Right ventricle myocardium inferior (tissue), 1 donor: Measurements from ENCODE around the gene PPP1CB. TPM values are rescaled to one million over a fixed set of nuclear protein-coding genes. Genes with fewer than 3 reads are reported as not detected.

Experiments used
- ATAC-seq: fragments of 200-7000 bp; cut with Tn5 transposase; one replicate; pipeline ENCODE4 v1.9.1; 2020; ENCODE audit warnings: mild to moderate bottlenecking, moderate library complexity
- DNase-seq: peaks from one replicate; pipeline ENCODE4 v3.0.0; 2021; ENCODE audit errors: missing footprints
- intact Hi-C: fragments of 100-400 bp; cut with DNase I; formaldehyde crosslinking; loops from one replicate; pipeline ENCODE4 v1.11.0; 2022
- total RNA-seq: library from RNA; stranded (reverse); fragmentation: NEBNext Ultra II Directional; extraction: Animal tissue kit (Norgen Biotek cat#: 25700); gene quantifications from one replicate; pipeline ENCODE4 v1.2.1, GENCODE V29; 2021
- donor health status: DM: no; HTN: yes; CAD: no; lungs with severe emphysema.

Gene PPP1CB
- total RNA-seq, 1 donor from 2014 or later: 397 TPM

DNA sequence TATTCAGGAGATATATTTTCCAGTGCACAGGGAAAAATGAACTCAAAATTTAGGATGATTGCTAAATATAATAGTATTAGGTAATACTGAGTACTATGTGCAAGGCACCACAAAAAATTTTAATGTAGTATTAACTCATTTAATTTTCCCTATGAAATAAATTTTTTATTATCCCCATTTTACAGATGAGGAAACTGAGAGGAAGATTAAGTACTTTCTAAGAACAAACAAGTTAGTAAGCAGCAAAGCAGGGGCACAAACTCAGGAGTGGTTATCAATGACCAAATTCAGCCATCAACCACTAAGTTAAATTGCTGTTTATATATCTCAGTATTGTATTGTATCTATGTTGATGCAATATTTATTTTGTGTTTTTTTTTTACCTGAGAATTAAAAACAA is 73.2 kb downstream of the PPP1CB start:
- no peak for ATAC-seq
- intact Hi-C loops: no loop called here
- DNase-seq: no peak

DNA sequence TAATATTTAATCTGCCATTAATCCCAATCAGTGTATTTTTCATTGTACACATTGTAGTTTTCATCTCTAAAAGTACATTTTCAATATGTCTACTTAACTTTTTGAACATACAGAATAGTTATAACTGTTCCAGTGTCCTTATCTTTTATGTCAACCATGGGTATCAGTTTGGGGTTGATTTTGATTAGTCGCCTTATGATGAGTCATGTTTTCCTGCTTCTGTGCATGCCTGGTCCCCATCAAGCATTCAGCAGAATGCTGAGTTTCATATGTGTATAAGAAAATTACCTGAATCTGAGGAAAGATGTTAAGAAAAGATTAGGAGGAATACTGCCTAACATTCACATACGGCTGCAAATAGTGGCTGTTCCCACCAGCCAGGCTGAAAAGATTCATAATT is 76.8 kb downstream of the PPP1CB start:
- intact Hi-C loops: no loop called here
- ATAC-seq (no peak), DNase-seq (no peak)

DNA sequence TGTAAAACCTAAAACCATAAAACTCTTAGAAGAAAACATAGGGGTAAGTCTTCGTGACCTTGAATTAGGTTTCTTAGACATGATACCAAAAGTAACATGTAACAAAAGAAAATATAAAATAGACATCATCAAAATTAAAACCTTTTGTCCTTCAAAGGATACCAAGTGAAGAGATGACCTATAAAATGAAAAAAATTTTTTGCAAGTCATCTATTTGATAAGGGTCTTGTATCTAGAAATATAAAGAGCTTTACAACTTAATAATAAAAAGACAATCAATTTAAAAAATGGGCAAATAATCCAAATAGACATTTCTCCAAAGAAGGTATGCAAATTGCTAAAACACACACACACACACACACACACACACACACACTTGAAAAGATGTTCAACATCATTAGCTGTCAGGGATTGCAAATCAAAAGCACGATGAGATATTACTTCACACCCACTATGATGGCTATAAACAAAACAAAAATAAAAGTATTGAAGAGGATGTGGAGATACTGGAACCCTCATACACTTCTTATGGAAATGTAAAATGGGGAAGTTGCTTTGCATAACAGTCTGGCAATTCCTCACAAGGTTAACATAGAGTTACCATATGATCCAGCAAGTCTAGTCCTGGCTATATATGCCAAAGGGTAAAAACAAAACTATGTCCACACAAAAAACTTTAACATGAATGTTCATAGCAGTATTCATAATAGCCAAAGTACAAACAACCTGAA is 82.3 kb downstream of the PPP1CB start:
- DNase-seq (no peak), ATAC-seq (no peak)
- intact Hi-C loops: no loop called here

DNA sequence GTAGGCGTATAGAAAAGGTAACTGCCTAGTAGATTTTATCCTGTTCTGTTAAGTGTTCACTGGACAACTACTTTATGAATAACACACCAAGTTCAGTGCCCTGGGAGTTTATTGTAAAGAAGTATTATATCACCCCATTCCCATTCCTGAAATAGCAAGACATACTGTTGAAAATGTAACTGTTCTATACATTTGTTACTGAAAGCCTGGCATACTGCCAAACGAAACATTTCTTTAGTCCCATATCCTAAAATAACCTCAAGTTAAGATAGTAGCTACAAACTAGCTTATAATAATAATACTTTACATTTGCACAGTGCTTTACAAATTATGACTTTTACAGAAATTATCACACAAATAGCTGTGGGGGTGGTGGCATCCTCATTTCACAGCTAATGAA is 84.2 kb downstream of the PPP1CB start:
- DNase-seq (no peak), ATAC-seq (no peak)
- intact Hi-C loops: no loop called here

DNA sequence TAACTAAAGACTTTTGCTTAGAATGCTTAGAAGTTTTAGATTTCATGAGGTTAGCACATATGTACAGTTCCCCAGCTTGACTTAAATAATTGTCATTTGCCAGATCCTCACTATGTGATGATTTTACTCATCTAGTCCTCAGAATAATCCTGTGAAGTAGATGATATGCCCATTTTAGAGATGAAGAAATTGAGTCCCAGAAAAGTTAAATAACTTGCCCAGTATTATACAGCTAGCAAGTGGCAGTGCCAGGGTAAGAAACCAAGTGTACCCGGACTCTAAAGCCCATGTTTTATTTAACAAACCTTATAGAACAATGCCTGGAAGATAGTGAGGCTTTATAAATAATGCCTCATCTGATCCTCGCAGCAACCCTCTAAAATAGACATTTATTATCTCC is 87.3 kb downstream of the PPP1CB start:
- ATAC-seq (no peak), DNase-seq (no peak)
- intact Hi-C loops: no loop called here

DNA sequence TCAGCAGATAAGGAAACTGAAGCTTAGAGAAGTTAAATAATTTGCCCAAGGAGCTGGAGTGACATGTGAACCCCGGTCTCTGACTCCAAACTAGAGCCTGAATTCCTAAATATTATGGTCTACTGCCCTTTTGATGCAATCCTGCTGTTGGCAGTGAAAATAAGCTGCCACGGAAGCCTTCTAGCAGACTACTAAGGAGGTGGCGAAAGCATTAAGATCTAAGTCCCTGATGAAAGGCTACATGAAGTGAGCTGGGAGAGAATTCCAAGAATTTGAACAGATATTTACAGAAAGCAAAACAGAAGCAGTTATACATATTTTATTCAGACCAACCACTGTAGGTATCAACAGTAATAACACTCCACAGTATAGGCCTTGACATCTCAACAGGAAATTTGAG is 90.4 kb downstream of the PPP1CB start:
- DNase-seq (no peak), ATAC-seq (no peak)
- intact Hi-C loops: no loop called here

Other genes with a start within 250 kb of the PPP1CB start
- 0.35 TPM for gene SPDYA, start 59.0 kb downstream of the PPP1CB start, total RNA-seq
- gene TRMT61B, start 118.5 kb downstream of the PPP1CB start, total RNA-seq: 24.6 TPM
- 16.8 TPM for gene WDR43, start 142.8 kb downstream of the PPP1CB start, total RNA-seq
- gene TOGARAM2, start 229.5 kb downstream of the PPP1CB start, total RNA-seq: 38.0 TPM